Testis (tissue), 2 donors: ENCODE data around the gene RAB27A.

Experiments
- POLR2A ChIP-seq: fragments of 450-650 bp; IDR thresholded peaks from one replicate; pipeline ENCODE4 v1.6.1; 2017; ENCODE audit warnings: antibody characterized with exemption, mild to moderate bottlenecking, moderate library complexity
- TF ChIP-seq, protein P1 (sequence below), 3 experiments: fragments of 450-650 bp in 2 of 3; fragments of 200-600 bp in 1 of 3; sonication (generic) in 1 of 3; IDR thresholded peaks; one replicate each; pipeline ENCODE4 v1.5.1; 2016 to 2019; ENCODE audit warnings: antibody characterized with exemption in 3 of 3, mild to moderate bottlenecking in 2 of 3, moderate library complexity in 1 of 3

GRCh38 chr15:55237219-55238130 lies 52.1 kb downstream of the RAB27A start:
- TF ChIP-seq, protein P1, sequence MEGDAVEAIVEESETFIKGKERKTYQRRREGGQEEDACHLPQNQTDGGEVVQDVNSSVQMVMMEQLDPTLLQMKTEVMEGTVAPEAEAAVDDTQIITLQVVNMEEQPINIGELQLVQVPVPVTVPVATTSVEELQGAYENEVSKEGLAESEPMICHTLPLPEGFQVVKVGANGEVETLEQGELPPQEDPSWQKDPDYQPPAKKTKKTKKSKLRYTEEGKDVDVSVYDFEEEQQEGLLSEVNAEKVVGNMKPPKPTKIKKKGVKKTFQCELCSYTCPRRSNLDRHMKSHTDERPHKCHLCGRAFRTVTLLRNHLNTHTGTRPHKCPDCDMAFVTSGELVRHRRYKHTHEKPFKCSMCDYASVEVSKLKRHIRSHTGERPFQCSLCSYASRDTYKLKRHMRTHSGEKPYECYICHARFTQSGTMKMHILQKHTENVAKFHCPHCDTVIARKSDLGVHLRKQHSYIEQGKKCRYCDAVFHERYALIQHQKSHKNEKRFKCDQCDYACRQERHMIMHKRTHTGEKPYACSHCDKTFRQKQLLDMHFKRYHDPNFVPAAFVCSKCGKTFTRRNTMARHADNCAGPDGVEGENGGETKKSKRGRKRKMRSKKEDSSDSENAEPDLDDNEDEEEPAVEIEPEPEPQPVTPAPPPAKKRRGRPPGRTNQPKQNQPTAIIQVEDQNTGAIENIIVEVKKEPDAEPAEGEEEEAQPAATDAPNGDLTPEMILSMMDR (IDR thresholded peaks at IDR 0.05), result no peak
- TF ChIP-seq POLR2A, result no peak
